T-helper 17 cell (primary cell): ENCODE measurements around the gene RRP15. TPM values are rescaled to one million over a fixed set of nuclear protein-coding genes. Genes with fewer than 3 reads are reported as not detected.
"Not testable (repeated sequence)": the region's sequence is repeated elsewhere in the genome, so short reads cannot be mapped to it uniquely, and the experiment has no call there.

ENCODE experiments used
- ATAC-seq: fragments of 150-1000 bp; cut with Tn5 transposase; 2 replicates; pipeline ENCODE4 v1.10.0; 2021; ENCODE audit warnings: mild to moderate bottlenecking, moderate library complexity
- DNase-seq, 3 donors: peaks; one replicate each; pipeline versions ENCODE4 v3.0.0 to v3.0.0-alpha.2; 2020 to 2021
- H3K9me3 ChIP-seq: one replicate; pipeline ENCODE4 v1.7.0; 2013; ENCODE audit warnings: low read length, mild to moderate bottlenecking; ENCODE audit not compliant: control insufficient read depth, poor library complexity, severe bottlenecking
- H3K27ac Mint-ChIP-seq: one replicate; pipeline ENCODE4 v1.8.0; 2022; ENCODE audit warnings: mild to moderate bottlenecking, moderate library complexity, mixed read lengths
- H3K27me3 Mint-ChIP-seq: one replicate; pipeline ENCODE4 v1.8.0; 2022; ENCODE audit warnings: mixed read lengths
- H3K36me3 Mint-ChIP-seq: one replicate; pipeline ENCODE4 v1.8.0; 2022; ENCODE audit warnings: low read depth, mixed read lengths
- H3K4me1 Mint-ChIP-seq: one replicate; pipeline ENCODE4 v1.8.0; 2022; ENCODE audit warnings: mild to moderate bottlenecking, mixed read lengths
- H3K4me3 Mint-ChIP-seq: one replicate; pipeline ENCODE4 v1.8.0; 2022; ENCODE audit warnings: mild to moderate bottlenecking, moderate library complexity, mixed read lengths
- total RNA-seq, 4 donors: library from RNA in 2 of 4; stranded (reverse) in 2 of 4; gene quantifications; one replicate each; pipeline ENCODE4 v1.2.3 and lab custom pipeline; 2022 to 2026

RRP15 gene
- total RNA-seq, 2 donors from 2014 or later, result 13.7 to 21.9 TPM

GRCh38 chr1:218302155-218302554 lies 17.1 kb downstream of the RRP15 start:
- DNase-seq (no peak), ATAC-seq (no peak)
- H3K27ac Mint-ChIP-seq, result no peak overlapping the region
- H3K27me3 Mint-ChIP-seq, result no peaks in the 10 kb centered on the region
- H3K9me3 ChIP-seq, result no peaks in the 10 kb centered on the region
- H3K4me3 Mint-ChIP-seq, result no peak overlapping the region
- peaks cover 2% of the 10 kb centered on the region for H3K36me3 Mint-ChIP-seq
- peaks cover 19% of the 10 kb centered on the region for H3K4me1 Mint-ChIP-seq

- peaks cover 15% of the 10 kb centered on the region for H3K4me1 Mint-ChIP-seq
- DNase-seq, result no peak
- no peak overlapping the region for H3K27ac Mint-ChIP-seq
- H3K9me3 ChIP-seq, result no peaks in the 10 kb centered on the region
- ATAC-seq, result no peak
- H3K36me3 Mint-ChIP-seq, result peaks cover 4% of the 10 kb centered on the region
- no peak overlapping the region for H3K4me3 Mint-ChIP-seq
- H3K27me3 Mint-ChIP-seq, result no peaks in the 10 kb centered on the region
Observed at GRCh38 chr1:218303176-218303879, 18.2 kb downstream of the RRP15 start.

GRCh38 chr1:218304281-218305039 lies 19.4 kb downstream of the RRP15 start:
- Mint-ChIP-seq H3K4me1 (peaks cover 11% of the 10 kb centered on the region), H3K36me3 (peaks cover 4% of the 10 kb centered on the region), H3K27me3 (no peaks in the 10 kb centered on the region), H3K27ac (no peak overlapping the region), H3K4me3 (no peak overlapping the region)
- ATAC-seq (no peak), DNase-seq (no peak)
- H3K9me3 ChIP-seq, result no peaks in the 10 kb centered on the region

GRCh38 chr1:218305472-218306064 lies 20.5 kb downstream of the RRP15 start:
- Mint-ChIP-seq H3K4me1 (peaks cover 9% of the 10 kb centered on the region), H3K4me3 (no peak overlapping the region), H3K36me3 (peaks cover 4% of the 10 kb centered on the region), H3K27ac (no peak overlapping the region), H3K27me3 (no peaks in the 10 kb centered on the region)
- no peak for DNase-seq
- no peaks in the 10 kb centered on the region for H3K9me3 ChIP-seq
- ATAC-seq, result no peak

- no peaks in the 10 kb centered on the region for H3K9me3 ChIP-seq
- no peak for DNase-seq
- Mint-ChIP-seq H3K36me3 (peaks cover 17% of the 10 kb centered on the region), H3K4me3 (no peak overlapping the region), H3K27ac (no peak overlapping the region), H3K4me1 (peaks cover 8% of the 10 kb centered on the region), H3K27me3 (no peaks in the 10 kb centered on the region)
- ATAC-seq, result no peak
Observed at GRCh38 chr1:218312509-218312908, 27.4 kb downstream of the RRP15 start.

- ATAC-seq, result no peak
- Mint-ChIP-seq H3K36me3 (peaks cover 15% of the 10 kb centered on the region), H3K27ac (no peak overlapping the region), H3K4me1 (peaks cover 8% of the 10 kb centered on the region), H3K27me3 (no peaks in the 10 kb centered on the region), H3K4me3 (no peak overlapping the region)
- no peaks in the 10 kb centered on the region for H3K9me3 ChIP-seq
- DNase-seq, result no peak
Observed at GRCh38 chr1:218314316-218314715, 29.2 kb downstream of the RRP15 start.

GRCh38 chr1:218315638-218316037 lies 30.5 kb downstream of the RRP15 start:
- ATAC-seq, result no peak
- peaks cover 15% of the 10 kb centered on the region for H3K36me3 Mint-ChIP-seq
- H3K27ac Mint-ChIP-seq, result no peak overlapping the region

GRCh38 chr1:218317061-218317460 lies 32.0 kb downstream of the RRP15 start:
- no peak overlapping the region for H3K4me3 Mint-ChIP-seq
- no peak overlapping the region for H3K27ac Mint-ChIP-seq
- peaks cover 8% of the 10 kb centered on the region for H3K36me3 Mint-ChIP-seq
- no peak for ATAC-seq
- H3K4me1 Mint-ChIP-seq, result peaks cover 4% of the 10 kb centered on the region
- H3K27me3 Mint-ChIP-seq, result no peaks in the 10 kb centered on the region
- no peak for DNase-seq
- H3K9me3 ChIP-seq, result no peaks in the 10 kb centered on the region

More at GRCh38 chr1:218315638-218316037, 30.5 kb downstream of the RRP15 start:
- no peak for DNase-seq
- Mint-ChIP-seq H3K4me3 (no peak overlapping the region), H3K4me1 (peaks cover 8% of the 10 kb centered on the region), H3K27me3 (no peaks in the 10 kb centered on the region)
- H3K9me3 ChIP-seq, result no peaks in the 10 kb centered on the region

GRCh38 chr1:218320182-218320581 lies 35.1 kb downstream of the RRP15 start:
- DNase-seq, ATAC-seq, H3K4me1 Mint-ChIP-seq, H3K36me3 Mint-ChIP-seq, H3K9me3 ChIP-seq, H3K4me3 Mint-ChIP-seq, H3K27ac Mint-ChIP-seq, H3K27me3 Mint-ChIP-seq: not testable (repeated sequence)

- Mint-ChIP-seq H3K4me3 (no peak overlapping the region), H3K27ac (peak overlapping the region; percentile 67), H3K36me3 (peaks cover 4% of the 10 kb centered on the region), H3K27me3 (no peaks in the 10 kb centered on the region), H3K4me1 (peaks cover 2% of the 10 kb centered on the region)
- no peak for DNase-seq
- no peaks in the 10 kb centered on the region for H3K9me3 ChIP-seq
- no peak for ATAC-seq
Observed at GRCh38 chr1:218322762-218323161, 37.7 kb downstream of the RRP15 start.

- no peaks in the 10 kb centered on the region for H3K9me3 ChIP-seq
- Mint-ChIP-seq H3K4me3 (no peak overlapping the region), H3K27me3 (no peaks in the 10 kb centered on the region), H3K27ac (no peak overlapping the region), H3K4me1 (peaks cover 3% of the 10 kb centered on the region), H3K36me3 (peaks cover 4% of the 10 kb centered on the region)
- DNase-seq (no peak), ATAC-seq (no peak)
Observed at GRCh38 chr1:218323568-218324225, 38.6 kb downstream of the RRP15 start.

- no peak overlapping the region for H3K27ac Mint-ChIP-seq
- no peak for ATAC-seq
- H3K4me1 Mint-ChIP-seq, result peaks cover 3% of the 10 kb centered on the region
- H3K4me3 Mint-ChIP-seq, result no peak overlapping the region
- H3K9me3 ChIP-seq, result no peaks in the 10 kb centered on the region
- no peaks in the 10 kb centered on the region for H3K27me3 Mint-ChIP-seq
- peaks cover 4% of the 10 kb centered on the region for H3K36me3 Mint-ChIP-seq
- DNase-seq, result no peak
Observed at GRCh38 chr1:218324226-218324580, 39.1 kb downstream of the RRP15 start.

GRCh38 chr1:218328769-218329168 lies 43.7 kb downstream of the RRP15 start:
- DNase-seq (no peak), ATAC-seq (no peak)
- no peak overlapping the region for H3K27ac Mint-ChIP-seq
- H3K36me3 Mint-ChIP-seq, result peaks cover 4% of the 10 kb centered on the region
- H3K27me3 Mint-ChIP-seq, result no peaks in the 10 kb centered on the region
- H3K9me3 ChIP-seq, result no peaks in the 10 kb centered on the region
- peaks cover 3% of the 10 kb centered on the region for H3K4me1 Mint-ChIP-seq
- H3K4me3 Mint-ChIP-seq, result no peak overlapping the region
